A673 (cell line): Measurements from ENCODE around the gene MRPL28. TPM values are rescaled to one million over a fixed set of nuclear protein-coding genes. Genes with fewer than 3 reads are reported as not detected.
A peak's percentile ranks its signal among the peaks of the same experiment; 100 is the strongest.

ENCODE experiments used
- BruUV-seq: library from RNA; stranded (reverse); fragments of 400-500 nt; replicated peaks from 2 replicates; lab custom pipeline; 2021; lab: Mats Ljungman, UMichigan
- CTCF ChIA-PET: fragments of 300-600 bp; sonication (Branson Sonifier 250); formaldehyde crosslinking; loops from one replicate; lab custom pipeline; 2022; ENCODE audit warnings: antibody characterized with exemption; lab: Charles Lee
- POLR2A ChIA-PET: fragments of 300-600 bp; sonication (Branson Sonifier 250); formaldehyde crosslinking; loops from one replicate; lab custom pipeline; 2022; ENCODE audit warnings: antibody characterized with exemption; ENCODE audit not compliant: low non-redundant PET; lab: Charles Lee
- DNase-seq: peaks from one replicate; pipeline ENCODE4 v3.0.0-alpha.2; 2015; ENCODE audit warnings: low spot score
- H3K27ac ChIP-seq: fragments of 200-600 bp; sonication (generic); 2 replicates; pipeline ENCODE4 v1.5.1; 2016; ENCODE audit warnings: mixed run types, low read depth, mild to moderate bottlenecking, mixed read lengths, antibody characterized with exemption, low read length; ENCODE audit not compliant: poor library complexity, severe bottlenecking
- H3K27me3 ChIP-seq: fragments of 200-600 bp; sonication (generic); replicated peaks from 2 replicates; pipeline ENCODE4 v1.6.1; 2017; ENCODE audit warnings: mixed run types, low read depth, mild to moderate bottlenecking, mixed read lengths, antibody characterized with exemption, low read length; ENCODE audit not compliant: insufficient read depth, poor library complexity
- H3K36me3 ChIP-seq: fragments of 200-600 bp; sonication (generic); 2 replicates; pipeline ENCODE4 v1.6.1; 2016; ENCODE audit warnings: mixed run types, mild to moderate bottlenecking, mixed read lengths, antibody characterized with exemption, low read length; ENCODE audit not compliant: insufficient read depth, poor library complexity, severe bottlenecking
- H3K4me1 ChIP-seq: fragments of 200-600 bp; sonication (generic); 2 replicates; pipeline ENCODE4 v1.6.1; 2017; ENCODE audit warnings: mixed run types, mild to moderate bottlenecking, mixed read lengths, antibody characterized with exemption, low read length; ENCODE audit not compliant: insufficient read depth, poor library complexity, severe bottlenecking
- H3K4me3 ChIP-seq: fragments of 200-600 bp; sonication (generic); 2 replicates; pipeline ENCODE4 v1.5.1; 2016; ENCODE audit warnings: low read depth, mixed run types, mild to moderate bottlenecking, mixed read lengths, low read length; ENCODE audit not compliant: poor library complexity, severe bottlenecking
- H3K9me3 ChIP-seq: fragments of 200-600 bp; sonication (generic); 2 replicates; pipeline ENCODE4 v1.6.1; 2016; ENCODE audit warnings: mixed run types, low read depth, mild to moderate bottlenecking, mixed read lengths, antibody characterized with exemption, low read length; ENCODE audit not compliant: poor library complexity, severe bottlenecking
- EZH2 ChIP-seq: fragments of 200-600 bp; sonication (generic); IDR thresholded peaks from 2 replicates; pipeline ENCODE4 v1.6.1; 2017; ENCODE audit warnings: borderline replicate concordance, low read depth, mild to moderate bottlenecking, mixed read lengths, antibody characterized with exemption, low read length; ENCODE audit not compliant: poor library complexity, severe bottlenecking
- intact Hi-C: fragments of 100-400 bp; cut with micrococcal nuclease; formaldehyde crosslinking; loops from one replicate; pipeline ENCODE4 v1.10.0; 2022; ENCODE audit not compliant: unreplicated experiment
- total RNA-seq: library from RNA; stranded (reverse); gene quantifications from 2 replicates; pipeline ENCODE4 v1.2.3, GENCODE V29; 2021
- TF ChIP-seq, protein P1 (sequence below): fragments of 300-800, 200-600 bp; sonication (generic); conservative IDR thresholded peaks from 2 replicates; pipeline ENCODE4 v1.5.1; 2017; ENCODE audit warnings: low read depth, mild to moderate bottlenecking, antibody characterized with exemption, low read length, moderate library complexity, mixed read lengths

Gene MRPL28
- total RNA-seq, 1 experiment from 2014 or later, result 150 TPM

DNA sequence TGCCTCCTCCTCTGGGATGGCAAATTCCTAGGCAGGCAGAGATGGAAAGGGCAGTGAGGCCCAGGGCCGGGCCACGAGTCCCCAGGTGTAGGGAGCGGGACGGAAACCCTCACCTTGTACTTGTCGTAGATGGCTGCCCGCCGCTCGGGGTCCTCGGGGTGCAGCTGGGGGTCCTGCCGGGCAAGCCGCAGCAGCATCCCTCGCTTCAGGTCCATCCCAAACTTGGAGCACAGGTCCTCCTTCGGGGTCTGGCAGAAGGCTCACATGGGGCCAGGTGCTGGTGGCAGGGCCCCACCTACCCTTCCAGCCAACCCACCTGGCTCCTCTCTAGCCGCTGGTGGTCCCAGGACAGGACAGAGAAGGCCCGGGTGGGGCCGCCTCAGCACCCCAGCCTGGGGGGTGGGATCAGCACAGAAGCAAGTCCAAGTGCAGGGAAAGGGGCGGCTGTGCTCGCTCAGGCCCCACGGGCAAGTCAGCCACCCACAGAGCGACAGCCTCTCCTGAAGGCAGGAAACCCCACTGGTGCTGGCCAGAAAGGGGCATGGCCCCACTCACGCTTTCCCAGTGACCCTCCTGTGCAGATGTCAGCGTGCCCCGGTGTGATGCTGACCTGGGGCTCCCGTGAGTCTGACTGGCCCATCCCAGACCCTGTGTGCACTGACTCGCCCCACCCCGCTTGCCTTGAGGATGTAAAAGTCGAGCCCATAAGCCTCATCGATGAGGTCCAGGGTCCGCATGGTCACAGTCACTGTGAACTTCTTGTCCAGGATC, 1.8 kb downstream of the MRPL28 start:
- intact Hi-C loops, result no loop called here
- Histone ChIP-seq H3K27me3 (no peaks in the 10 kb centered on the region), H3K4me1 (no peaks in the 10 kb centered on the region), H3K4me3 (no peak overlapping the region), H3K27ac (no peak overlapping the region), H3K36me3 (peaks cover 20% of the 10 kb centered on the region), H3K9me3 (no peaks in the 10 kb centered on the region)
- POLR2A ChIA-PET, result no interaction called here
- BruUV-seq, result no TSS peak
- TF ChIP-seq EZH2, result no peak
- TF ChIP-seq, protein P1, sequence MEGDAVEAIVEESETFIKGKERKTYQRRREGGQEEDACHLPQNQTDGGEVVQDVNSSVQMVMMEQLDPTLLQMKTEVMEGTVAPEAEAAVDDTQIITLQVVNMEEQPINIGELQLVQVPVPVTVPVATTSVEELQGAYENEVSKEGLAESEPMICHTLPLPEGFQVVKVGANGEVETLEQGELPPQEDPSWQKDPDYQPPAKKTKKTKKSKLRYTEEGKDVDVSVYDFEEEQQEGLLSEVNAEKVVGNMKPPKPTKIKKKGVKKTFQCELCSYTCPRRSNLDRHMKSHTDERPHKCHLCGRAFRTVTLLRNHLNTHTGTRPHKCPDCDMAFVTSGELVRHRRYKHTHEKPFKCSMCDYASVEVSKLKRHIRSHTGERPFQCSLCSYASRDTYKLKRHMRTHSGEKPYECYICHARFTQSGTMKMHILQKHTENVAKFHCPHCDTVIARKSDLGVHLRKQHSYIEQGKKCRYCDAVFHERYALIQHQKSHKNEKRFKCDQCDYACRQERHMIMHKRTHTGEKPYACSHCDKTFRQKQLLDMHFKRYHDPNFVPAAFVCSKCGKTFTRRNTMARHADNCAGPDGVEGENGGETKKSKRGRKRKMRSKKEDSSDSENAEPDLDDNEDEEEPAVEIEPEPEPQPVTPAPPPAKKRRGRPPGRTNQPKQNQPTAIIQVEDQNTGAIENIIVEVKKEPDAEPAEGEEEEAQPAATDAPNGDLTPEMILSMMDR, result no peak
- CTCF ChIA-PET, result interaction anchor here (1.4 kb wide), 1 partner anchor 303 kb away, joined by 3 read pairs; no protein-coding TSS in a partner anchor
- DNase-seq, result no peak

DNA sequence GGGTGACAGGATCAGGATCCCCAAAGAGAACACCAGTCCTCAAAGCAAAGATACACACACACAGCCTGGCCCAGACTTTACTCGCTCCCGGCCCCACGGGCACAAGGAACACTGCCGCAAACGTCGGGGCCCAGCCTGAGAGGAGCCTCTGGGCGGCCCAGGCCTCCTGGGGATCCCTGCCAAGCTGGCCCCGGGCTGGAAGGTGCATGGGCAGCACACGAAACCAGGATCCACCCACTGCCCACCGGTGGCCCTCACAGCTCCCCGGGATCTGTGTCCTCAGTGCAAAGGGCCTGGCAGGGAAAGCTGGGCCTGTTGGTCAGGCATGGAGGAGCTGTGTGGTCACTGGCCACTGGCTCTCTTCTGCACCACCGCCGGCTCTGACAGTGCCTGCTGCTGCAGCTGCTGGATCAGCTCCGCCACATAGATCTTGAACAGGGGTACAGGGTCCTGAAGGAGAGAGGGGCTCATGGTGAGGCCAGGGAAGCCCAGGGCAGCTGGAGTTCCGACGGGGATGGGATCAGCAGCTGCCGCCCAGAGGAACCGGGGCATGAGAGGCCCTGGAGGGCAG, 2.9 kb downstream of the MRPL28 start:
- TF ChIP-seq, protein P1, result no peak
- no peak for TF ChIP-seq EZH2
- H3K27ac ChIP-seq, result no peak overlapping the region
- no peaks in the 10 kb centered on the region for H3K27me3 ChIP-seq
- BruUV-seq, result TSS peak; percentile 51
- DNase-seq, result no peak
- H3K36me3 ChIP-seq, result peaks cover 20% of the 10 kb centered on the region
- H3K4me1 ChIP-seq, result no peaks in the 10 kb centered on the region
- intact Hi-C loops, result no loop called here
- no peaks in the 10 kb centered on the region for H3K9me3 ChIP-seq
- POLR2A ChIA-PET, result no interaction called here
- CTCF ChIA-PET, result no interaction called here
- H3K4me3 ChIP-seq, result no peak overlapping the region

- no peak for TF ChIP-seq EZH2
- TF ChIP-seq, protein P1, result no peak
- Histone ChIP-seq H3K27ac (no peak overlapping the region), H3K36me3 (peaks cover 20% of the 10 kb centered on the region), H3K27me3 (no peaks in the 10 kb centered on the region), H3K9me3 (no peaks in the 10 kb centered on the region), H3K4me1 (no peaks in the 10 kb centered on the region), H3K4me3 (no peak overlapping the region)
- CTCF ChIA-PET, result interaction anchor here (1.3 kb wide), 1 partner anchor 301 kb away, joined by 6 read pairs; no protein-coding TSS in a partner anchor
- intact Hi-C loops, result no loop called here
- DNase-seq, result no peak
- POLR2A ChIA-PET, result no interaction called here
- no TSS peak for BruUV-seq
Observed at GRCh38 chr16:366476-366875, 3.9 kb downstream of the MRPL28 start.
